A673 (cell line): ENCODE measurements around the gene TEX44. TPM values are rescaled to one million over a fixed set of nuclear protein-coding genes. Genes with fewer than 3 reads are reported as not detected.

Source experiments
- BruUV-seq: library from RNA; stranded (reverse); fragments of 400-500 nt; replicated peaks from 2 replicates; lab custom pipeline; 2021; lab: Mats Ljungman, UMichigan
- CTCF ChIA-PET: fragments of 300-600 bp; sonication (Branson Sonifier 250); formaldehyde crosslinking; loops from one replicate; lab custom pipeline; 2022; ENCODE audit warnings: antibody characterized with exemption; lab: Charles Lee
- POLR2A ChIA-PET: fragments of 300-600 bp; sonication (Branson Sonifier 250); formaldehyde crosslinking; loops from one replicate; lab custom pipeline; 2022; ENCODE audit warnings: antibody characterized with exemption; ENCODE audit not compliant: low non-redundant PET; lab: Charles Lee
- DNase-seq: peaks from one replicate; pipeline ENCODE4 v3.0.0-alpha.2; 2015; ENCODE audit warnings: low spot score
- H3K27ac ChIP-seq: fragments of 200-600 bp; sonication (generic); 2 replicates; pipeline ENCODE4 v1.5.1; 2016; ENCODE audit warnings: mixed run types, low read depth, mild to moderate bottlenecking, mixed read lengths, antibody characterized with exemption, low read length; ENCODE audit not compliant: poor library complexity, severe bottlenecking
- H3K27me3 ChIP-seq: fragments of 200-600 bp; sonication (generic); replicated peaks from 2 replicates; pipeline ENCODE4 v1.6.1; 2017; ENCODE audit warnings: mixed run types, low read depth, mild to moderate bottlenecking, mixed read lengths, antibody characterized with exemption, low read length; ENCODE audit not compliant: insufficient read depth, poor library complexity
- H3K36me3 ChIP-seq: fragments of 200-600 bp; sonication (generic); 2 replicates; pipeline ENCODE4 v1.6.1; 2016; ENCODE audit warnings: mixed run types, mild to moderate bottlenecking, mixed read lengths, antibody characterized with exemption, low read length; ENCODE audit not compliant: insufficient read depth, poor library complexity, severe bottlenecking
- H3K4me1 ChIP-seq: fragments of 200-600 bp; sonication (generic); 2 replicates; pipeline ENCODE4 v1.6.1; 2017; ENCODE audit warnings: mixed run types, mild to moderate bottlenecking, mixed read lengths, antibody characterized with exemption, low read length; ENCODE audit not compliant: insufficient read depth, poor library complexity, severe bottlenecking
- H3K4me3 ChIP-seq: fragments of 200-600 bp; sonication (generic); 2 replicates; pipeline ENCODE4 v1.5.1; 2016; ENCODE audit warnings: low read depth, mixed run types, mild to moderate bottlenecking, mixed read lengths, low read length; ENCODE audit not compliant: poor library complexity, severe bottlenecking
- H3K9me3 ChIP-seq: fragments of 200-600 bp; sonication (generic); 2 replicates; pipeline ENCODE4 v1.6.1; 2016; ENCODE audit warnings: mixed run types, low read depth, mild to moderate bottlenecking, mixed read lengths, antibody characterized with exemption, low read length; ENCODE audit not compliant: poor library complexity, severe bottlenecking
- CTCF ChIP-seq: fragments of 300-800, 200-600 bp; sonication (generic); conservative IDR thresholded peaks from 2 replicates; pipeline ENCODE4 v1.5.1; 2017; ENCODE audit warnings: low read depth, mild to moderate bottlenecking, antibody characterized with exemption, low read length, moderate library complexity, mixed read lengths
- EZH2 ChIP-seq: fragments of 200-600 bp; sonication (generic); IDR thresholded peaks from 2 replicates; pipeline ENCODE4 v1.6.1; 2017; ENCODE audit warnings: borderline replicate concordance, low read depth, mild to moderate bottlenecking, mixed read lengths, antibody characterized with exemption, low read length; ENCODE audit not compliant: poor library complexity, severe bottlenecking
- intact Hi-C: fragments of 100-400 bp; cut with micrococcal nuclease; formaldehyde crosslinking; loops from one replicate; pipeline ENCODE4 v1.10.0; 2022; ENCODE audit not compliant: unreplicated experiment
- total RNA-seq: library from RNA; stranded (reverse); gene quantifications from 2 replicates; pipeline ENCODE4 v1.2.3, GENCODE V29; 2021

Gene TEX44
- total RNA-seq, 1 experiment from 2014 or later = not detected

DNA sequence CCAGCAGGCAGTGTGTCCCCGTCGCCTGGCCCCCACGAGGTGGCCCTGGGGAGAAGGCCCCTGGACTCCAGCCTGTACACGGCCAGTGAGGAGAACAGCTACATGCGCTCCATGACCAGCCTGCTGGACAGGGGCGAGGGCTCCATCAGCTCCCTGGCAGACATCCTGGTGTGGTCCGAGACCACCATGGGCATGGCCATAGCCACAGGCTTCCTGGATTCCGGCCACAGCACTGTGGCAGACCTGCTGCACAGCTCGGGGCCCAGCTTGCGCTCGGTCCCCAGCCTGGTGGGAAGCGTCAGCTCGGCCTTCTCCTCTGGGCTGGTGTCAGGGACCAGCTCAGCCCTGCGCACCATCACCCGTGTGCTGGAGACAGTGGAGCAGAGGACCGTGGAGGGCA, 1.0 kb downstream of the TEX44 start:
- Histone ChIP-seq H3K4me3 (no peak overlapping the region), H3K4me1 (no peaks in the 10 kb centered on the region), H3K27ac (no peak overlapping the region), H3K27me3 (no peaks in the 10 kb centered on the region), H3K36me3 (no peaks in the 10 kb centered on the region), H3K9me3 (no peaks in the 10 kb centered on the region)
- no TSS peak for BruUV-seq
- DNase-seq = no peak
- intact Hi-C loops = no loop called here
- ChIA-PET POLR2A (no interaction called here), CTCF (no interaction called here)
- TF ChIP-seq CTCF (no peak), EZH2 (no peak)

DNA sequence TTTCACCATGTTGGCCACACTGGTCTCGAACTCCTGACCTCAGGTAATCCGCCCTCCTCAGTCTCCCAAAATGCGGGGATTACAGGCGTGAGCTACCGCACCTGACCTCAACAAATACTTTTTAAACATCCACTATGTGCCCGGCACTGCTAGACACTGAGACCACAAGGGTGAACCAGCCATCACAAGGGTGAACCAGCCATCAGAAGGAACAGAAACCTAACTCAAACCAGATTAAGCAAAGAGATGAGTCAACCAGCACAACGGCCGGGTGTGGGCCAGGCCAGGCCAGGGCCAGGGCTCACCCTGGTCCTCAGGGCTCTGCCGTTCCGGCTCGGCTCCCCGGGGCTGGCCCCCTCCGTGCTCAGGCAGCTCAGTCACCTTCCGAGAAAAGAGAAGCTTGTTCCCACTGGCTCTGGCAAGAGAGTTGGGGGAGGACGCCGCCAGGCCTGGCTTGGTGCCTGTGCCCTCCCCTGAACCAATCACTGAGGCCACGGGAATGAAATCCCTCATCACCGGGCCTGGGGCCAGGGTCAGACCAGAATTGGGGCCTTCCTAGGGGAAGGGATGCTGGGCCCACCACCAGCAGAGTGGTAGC, 4.4 kb downstream of the TEX44 start:
- DNase-seq = no peak
- no TSS peak for BruUV-seq
- POLR2A ChIA-PET = no interaction called here
- CTCF ChIA-PET = no interaction called here
- TF ChIP-seq EZH2 (no peak), CTCF (no peak)
- Histone ChIP-seq H3K36me3 (no peaks in the 10 kb centered on the region), H3K4me3 (no peak overlapping the region), H3K4me1 (no peaks in the 10 kb centered on the region), H3K27ac (no peak overlapping the region), H3K9me3 (no peaks in the 10 kb centered on the region), H3K27me3 (no peaks in the 10 kb centered on the region)
- intact Hi-C loops = no loop called here

DNA sequence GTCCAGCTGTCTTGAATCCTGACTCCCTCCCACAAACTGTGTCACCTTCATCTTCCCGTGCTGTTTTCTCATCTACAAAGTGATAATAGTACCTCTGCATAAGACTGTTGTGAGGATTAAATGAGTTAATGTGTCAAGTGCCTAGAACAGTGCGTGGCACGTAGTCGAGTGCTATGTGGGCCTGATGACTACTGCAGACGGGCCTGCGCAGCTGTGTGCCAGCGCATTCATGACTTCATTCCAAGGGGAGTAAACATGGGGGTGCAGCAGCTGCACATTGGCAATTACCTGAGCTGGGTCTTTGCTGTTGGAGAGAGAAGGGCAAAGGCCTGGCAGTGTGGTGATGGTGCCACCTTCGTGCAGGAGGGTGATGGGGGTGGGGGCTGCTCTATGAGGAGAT, 5.0 kb downstream of the TEX44 start:
- CTCF ChIA-PET = no interaction called here
- TF ChIP-seq EZH2 (no peak), CTCF (no peak)
- Histone ChIP-seq H3K4me1 (no peaks in the 10 kb centered on the region), H3K4me3 (no peak overlapping the region), H3K36me3 (no peaks in the 10 kb centered on the region), H3K27ac (no peak overlapping the region), H3K9me3 (no peaks in the 10 kb centered on the region), H3K27me3 (no peaks in the 10 kb centered on the region)
- no peak for DNase-seq
- POLR2A ChIA-PET = no interaction called here
- intact Hi-C loops = no loop called here
- no TSS peak for BruUV-seq
